GM12872 (cell line): ENCODE results near the gene SF3A2.

Source experiments
- CTCF ChIP-seq: IDR thresholded peaks from 3 replicates; pipeline ENCODE4 v1.5.1; 2011; ENCODE audit warnings: low read depth, mild to moderate bottlenecking, low read length, moderate library complexity; ENCODE audit not compliant: insufficient read depth

The SF3A2 gene

GRCh38 chr19:2255112-2255845, 18.7 kb downstream of the SF3A2 start:
- TF ChIP-seq CTCF = no peak

DNA sequence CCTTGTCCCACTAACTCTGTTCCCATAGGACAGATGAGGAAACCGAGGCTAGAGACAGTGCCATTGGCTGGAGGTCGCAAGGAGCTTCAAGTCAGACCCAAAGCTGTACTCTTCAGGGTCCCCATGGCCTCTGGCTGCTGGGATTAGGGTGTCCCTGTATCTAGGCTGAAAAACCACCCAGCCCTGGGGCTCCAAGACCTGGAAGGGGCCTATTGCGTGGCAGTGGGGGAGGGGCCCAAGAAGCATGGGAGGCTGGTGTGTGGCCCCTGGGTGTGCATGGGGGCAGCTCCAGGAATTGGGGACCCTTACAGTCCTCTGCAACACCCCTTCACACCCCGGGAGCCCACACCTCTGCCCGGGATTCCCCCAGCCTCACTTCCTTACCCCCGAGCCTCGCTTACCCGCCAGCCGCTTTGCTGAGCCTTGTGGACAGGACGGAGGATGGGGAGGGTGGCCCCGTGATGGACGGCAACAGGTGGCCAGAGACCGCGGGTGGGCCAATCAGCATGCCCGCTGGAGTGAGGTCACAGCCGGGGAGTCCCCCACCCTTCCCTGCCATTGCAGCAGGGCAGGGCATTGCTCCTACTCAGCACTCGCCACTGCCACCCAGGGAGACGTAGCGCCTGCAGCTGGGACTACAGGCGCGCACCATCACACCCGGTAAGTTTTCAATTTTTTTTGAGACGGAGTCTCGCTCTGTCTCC, 19.5 kb downstream of the SF3A2 start, which contains the start of gene JSRP1:
JSRP1 (minus strand) TSS at position 436 of the 704 bp plus-strand sequence. CDS start 1,103 bp downstream, outside the sequence.
- TF ChIP-seq CTCF = no peak

GRCh38 chr19:2259336-2259735, 22.7 kb downstream of the SF3A2 start:
- no peak for TF ChIP-seq CTCF

- no peak for TF ChIP-seq CTCF
Observed at GRCh38 chr19:2260341-2260805, 23.7 kb downstream of the SF3A2 start.

DNA sequence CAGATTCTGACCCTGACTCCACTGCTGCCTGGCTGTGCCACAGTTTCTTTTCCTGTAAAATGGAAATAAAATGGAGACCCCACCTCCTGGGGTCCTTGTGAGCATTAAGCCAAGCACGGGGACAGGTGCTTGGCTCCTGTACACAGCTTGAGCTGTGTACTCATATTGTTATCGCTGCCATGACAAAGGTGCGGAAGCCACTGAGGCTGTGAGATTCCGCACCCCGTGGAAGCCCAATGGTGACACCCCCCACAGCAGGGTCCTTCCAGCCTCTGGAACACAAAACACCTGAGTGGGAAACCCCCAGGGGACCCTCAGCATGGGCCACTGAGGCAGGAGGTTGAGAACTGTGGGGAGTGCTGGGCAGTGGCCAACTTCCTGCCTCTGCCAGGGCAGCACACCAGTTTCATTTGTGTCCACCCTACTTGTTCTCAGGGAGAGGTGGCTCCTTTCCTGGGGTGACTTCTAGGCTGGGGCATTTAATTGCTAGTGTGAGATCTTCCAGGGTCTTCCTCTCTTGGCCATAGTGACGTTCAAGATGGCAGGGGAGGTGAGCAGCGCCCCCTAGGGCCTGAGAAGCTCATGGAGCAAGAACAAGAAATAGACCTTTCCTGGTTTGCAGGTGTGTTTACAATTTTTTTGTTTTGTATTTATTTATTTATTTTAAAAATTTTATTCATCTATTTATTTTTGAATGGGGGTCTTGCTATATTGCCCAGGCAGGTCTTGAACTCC, 25.0 kb downstream of the SF3A2 start:
- TF ChIP-seq CTCF = peak; percentile 76

- no peak for TF ChIP-seq CTCF
Observed at GRCh38 chr19:2266183-2266993, 29.8 kb downstream of the SF3A2 start.
